Activated CD4-positive, alpha-beta T cell treated with anti-CD3 and anti-CD28 coated beads for 4 hours (primary cell): ENCODE measurements around the gene AHNAK.
A peak's percentile ranks its signal among the peaks of the same experiment; 100 is the strongest.
"Not testable (repeated sequence)": the region's sequence is repeated elsewhere in the genome, so short reads cannot be mapped to it uniquely, and the experiment has no call there.

ENCODE experiments used
- DNase-seq, 2 donors: peaks; one replicate each; pipeline ENCODE4 v3.0.0-alpha.2; 2020

Gene AHNAK

GRCh38 chr11:62452839-62453468 is 93.7 kb downstream of the AHNAK start:
- no peak for DNase-seq

GRCh38 chr11:62452261-62452660 is 94.3 kb downstream of the AHNAK start:
- DNase-seq = no peak

DNA sequence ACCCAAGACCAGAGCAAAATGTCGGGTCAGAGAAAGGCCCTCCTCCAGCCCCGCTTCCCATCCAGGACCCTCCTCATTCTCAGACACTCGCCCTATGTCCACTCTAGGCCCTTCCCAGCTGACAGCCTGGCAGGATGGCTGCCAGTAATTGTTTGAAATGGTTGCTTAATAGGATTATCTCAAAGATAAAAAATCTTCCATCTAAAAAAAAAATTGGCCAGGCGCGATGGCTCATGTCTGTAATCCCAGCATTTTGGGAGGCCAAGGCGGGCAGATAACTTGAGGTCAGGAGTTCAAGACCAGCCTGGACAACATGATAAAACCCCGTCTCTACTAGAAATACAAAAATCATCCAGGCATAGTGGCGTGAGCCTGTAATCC is 95.4 kb downstream of the AHNAK start:
- DNase-seq = no peak

DNA sequence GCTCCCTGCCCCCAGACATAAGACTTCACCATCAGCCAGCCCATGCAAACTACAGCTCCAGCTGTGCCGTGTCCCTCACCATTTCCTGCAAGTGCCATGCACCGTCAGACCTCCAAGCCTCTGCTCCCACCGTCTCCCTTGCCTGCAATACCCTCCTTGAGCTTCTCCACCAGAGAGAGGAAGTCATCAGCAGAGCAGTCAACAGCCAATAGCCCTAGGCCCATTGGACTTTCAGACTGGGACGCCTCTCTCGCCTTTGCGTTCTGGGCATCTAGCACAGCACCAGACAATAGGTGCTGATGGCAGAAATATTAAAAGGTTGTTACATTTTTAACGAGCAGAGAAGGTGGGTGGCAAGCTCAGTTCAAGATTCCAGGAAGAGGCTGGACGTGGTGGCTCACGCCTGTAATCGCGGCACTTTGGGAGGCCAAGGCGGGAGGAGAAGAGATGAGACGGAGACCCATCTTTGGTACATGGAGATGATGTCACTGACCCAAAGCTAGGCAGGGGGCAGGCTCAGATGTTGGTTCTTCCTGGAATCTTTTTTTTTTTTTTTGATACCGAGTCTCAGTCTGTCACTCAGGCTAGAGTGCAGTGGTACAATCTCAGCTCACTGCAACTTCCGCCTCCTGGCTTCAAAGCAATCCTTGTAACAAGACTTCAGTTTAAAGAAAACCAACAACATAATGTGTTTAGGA is 95.9 kb downstream of the AHNAK start:
- no peak for DNase-seq

DNA sequence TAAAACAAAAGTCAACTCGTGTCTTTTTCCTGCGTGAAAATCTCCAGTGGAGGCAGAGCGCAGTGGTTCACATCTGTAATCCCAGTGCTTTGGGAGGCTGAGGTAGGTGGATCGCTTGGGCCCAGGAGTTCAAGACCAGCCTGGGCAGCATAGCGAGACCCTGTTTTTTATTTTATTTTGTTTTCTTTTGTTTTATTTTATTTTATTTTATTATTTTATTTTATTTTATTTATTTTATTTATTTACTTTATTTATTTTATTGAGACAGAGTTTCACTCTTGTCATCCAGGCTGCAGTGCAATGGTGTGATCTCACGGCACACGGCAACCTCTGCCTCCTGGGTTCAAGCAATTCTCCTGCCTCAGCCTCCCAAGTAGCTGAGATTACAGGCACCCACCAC is 96.7 kb downstream of the AHNAK start:
- DNase-seq = not testable (repeated sequence)

- DNase-seq = no peak
Measured at GRCh38 chr11:62449451-62449851, 97.2 kb downstream of the AHNAK start.

DNA sequence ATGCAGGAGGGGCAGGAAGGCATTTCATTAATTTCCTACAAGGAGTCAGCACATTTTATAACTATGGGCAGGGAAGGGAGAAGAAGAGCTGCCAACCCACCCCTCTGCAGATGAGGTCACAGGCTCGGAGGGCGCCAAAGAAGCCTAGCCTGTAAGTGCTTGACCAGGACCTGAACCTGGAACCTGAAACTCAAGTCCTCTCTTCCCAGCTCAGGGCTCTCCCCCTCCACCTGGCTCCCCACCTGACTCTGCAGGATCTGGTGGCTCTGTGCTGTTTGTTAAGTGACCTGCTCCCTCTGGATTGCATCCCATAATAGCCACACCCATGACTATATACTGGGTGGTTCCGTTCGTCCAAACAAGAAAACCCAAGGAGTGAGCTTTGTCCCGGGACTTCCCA is 100.5 kb downstream of the AHNAK start:
- DNase-seq = no peak

DNA sequence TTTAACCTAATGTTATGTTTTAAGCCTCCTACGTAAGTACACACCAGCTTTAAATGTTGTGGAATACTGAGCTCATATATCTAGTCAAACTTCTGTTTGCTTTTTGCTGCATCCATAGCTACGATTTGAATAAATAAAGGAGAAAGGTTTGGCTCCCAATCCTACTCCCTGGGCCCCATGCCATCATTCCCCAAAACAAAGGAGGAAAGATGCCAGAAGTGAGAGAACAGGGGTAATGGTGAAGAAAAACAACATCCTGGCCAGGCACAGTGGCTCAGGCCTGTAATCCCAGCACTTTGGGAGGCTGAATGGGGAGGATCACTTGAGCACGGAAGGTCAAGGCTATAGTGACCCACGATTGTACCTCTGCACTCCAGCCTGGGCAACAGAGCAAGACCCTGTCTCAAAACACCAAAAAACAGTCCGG is 101.3 kb downstream of the AHNAK start:
- no peak for DNase-seq

GRCh38 chr11:62444835-62445234 is 101.8 kb downstream of the AHNAK start:
- DNase-seq = no peak

DNA sequence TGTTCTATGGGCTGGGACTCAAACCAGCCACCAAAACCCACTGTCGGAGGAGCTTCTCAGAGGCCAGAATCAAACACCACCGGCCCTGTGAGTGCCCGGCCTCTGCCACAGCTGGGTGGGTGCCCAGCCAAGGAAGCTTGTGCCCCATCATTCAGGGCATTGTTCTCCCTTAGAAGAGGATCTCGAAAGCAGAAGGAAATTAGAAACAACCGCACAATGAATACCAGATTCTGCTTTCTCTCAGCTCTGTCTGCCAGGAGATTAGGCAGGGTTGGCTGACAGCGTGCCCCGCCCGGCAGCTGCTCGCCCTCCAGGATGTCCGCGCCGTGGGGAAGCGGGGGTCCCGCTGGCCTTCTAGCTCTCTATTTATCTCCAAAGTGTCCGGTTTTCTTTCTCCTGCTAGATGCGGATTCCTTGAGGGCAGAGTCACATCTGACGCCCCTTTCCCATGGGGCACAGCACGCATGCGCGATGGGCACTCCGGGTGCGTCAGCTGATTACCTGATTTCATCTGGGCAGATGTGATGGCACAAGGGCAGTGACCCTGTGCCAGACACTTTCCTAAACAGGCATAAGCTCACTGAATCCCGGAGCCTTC is 102.3 kb downstream of the AHNAK start:
- DNase-seq = peak; percentile 26 to 33

- no peak for DNase-seq
Measured at GRCh38 chr11:62443390-62444235, 103.0 kb downstream of the AHNAK start.

DNA sequence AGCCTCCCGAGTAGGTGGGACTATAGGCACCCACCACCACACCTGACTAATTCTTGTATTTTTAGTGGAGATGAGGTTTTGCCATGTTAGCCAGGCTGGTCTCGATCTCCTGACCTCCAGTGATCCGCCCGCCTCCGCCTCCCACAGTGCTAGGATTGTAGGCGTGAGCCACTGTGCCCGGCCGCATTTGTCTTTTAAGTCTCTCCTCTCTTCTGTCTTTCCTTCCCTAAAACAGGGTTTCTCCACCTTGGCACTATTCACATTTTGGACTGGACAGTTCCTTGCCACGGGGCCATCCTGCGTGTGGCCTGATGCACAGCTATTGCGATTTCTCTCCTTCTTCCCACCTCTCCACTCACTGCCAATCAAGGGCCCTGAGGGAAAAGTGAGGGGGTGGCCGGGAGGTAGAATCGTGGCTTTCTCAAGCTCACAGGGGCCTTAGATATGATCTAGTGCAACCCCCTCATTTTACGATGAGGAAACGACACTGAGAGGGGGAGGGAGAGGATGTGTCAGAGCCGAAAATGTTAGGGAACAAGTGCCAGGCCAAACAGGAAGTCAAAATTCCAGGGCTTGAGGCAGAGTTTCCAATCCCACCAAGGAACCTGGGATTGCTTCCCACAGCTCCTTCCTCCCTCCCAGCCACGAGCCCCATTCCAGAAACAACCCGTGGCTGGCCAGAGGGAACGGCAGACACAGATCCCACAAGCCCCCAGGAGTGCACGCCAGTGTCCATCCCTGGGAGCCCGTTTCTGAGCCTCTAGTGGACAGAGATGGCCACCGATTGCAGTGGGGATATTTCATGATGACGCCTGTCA is 106.6 kb downstream of the AHNAK start:
- DNase-seq = no peak

GRCh38 chr11:62438641-62439040 is 108.0 kb downstream of the AHNAK start:
- DNase-seq = no peak

GRCh38 chr11:62437616-62438015 is 109.0 kb downstream of the AHNAK start:
- DNase-seq = no peak

- no peak for DNase-seq
Measured at GRCh38 chr11:62435846-62436660, 110.6 kb downstream of the AHNAK start.

DNA sequence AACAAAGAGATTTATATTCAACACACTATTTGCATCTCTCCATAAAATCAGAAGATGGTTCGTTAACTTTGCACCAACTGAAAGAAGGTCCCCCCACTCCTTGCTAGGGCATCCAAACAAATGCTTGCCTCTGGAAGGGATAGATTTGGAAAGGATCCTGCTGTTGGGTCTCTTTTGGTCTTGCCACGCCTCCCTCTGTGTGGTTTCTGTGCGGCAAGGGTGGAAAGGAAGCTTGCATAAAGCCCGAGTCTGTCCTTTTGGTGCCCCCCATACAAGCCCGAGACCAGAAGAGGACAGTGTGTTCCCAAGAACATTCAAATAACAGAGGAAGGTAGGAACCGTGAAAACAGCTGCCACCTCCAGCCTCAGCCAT is 112.7 kb downstream of the AHNAK start:
- no peak for DNase-seq

DNA sequence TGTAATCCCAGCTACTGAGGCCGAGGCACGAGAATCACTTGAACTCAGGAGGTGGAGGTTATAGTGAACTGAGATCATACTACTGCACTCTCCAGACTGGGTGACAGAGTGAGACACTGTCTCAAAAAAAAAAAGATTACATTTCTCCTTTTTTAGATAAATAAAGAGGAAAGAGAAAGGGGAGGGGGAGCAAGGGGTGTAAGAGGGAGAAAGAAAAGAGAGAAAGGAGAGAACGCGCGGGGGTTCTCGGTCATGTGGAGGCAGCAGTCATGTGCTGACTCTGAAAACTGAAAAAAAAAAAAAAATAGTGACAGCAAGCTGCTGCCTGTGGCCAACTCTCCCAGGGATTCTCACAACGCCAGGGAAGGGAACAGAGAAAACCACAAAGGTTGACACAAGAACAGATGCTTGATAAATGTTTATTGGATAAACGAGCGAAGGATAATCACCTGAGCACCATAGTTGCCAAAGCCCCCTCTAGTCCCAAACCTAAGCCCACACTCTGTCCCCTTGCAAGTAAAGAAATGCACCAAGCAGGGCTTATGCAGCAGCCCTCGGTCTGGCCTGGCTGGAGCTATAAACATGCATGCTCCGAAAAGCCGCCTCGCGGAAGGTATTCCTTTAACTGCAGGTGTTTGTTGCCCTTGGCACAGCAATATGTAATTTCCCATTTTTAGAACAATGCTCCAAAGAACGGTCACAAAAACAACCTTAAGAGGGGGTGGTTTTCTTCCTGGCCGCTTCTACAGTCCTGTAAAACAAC is 113.3 kb downstream of the AHNAK start:
- DNase-seq = no peak

DNA sequence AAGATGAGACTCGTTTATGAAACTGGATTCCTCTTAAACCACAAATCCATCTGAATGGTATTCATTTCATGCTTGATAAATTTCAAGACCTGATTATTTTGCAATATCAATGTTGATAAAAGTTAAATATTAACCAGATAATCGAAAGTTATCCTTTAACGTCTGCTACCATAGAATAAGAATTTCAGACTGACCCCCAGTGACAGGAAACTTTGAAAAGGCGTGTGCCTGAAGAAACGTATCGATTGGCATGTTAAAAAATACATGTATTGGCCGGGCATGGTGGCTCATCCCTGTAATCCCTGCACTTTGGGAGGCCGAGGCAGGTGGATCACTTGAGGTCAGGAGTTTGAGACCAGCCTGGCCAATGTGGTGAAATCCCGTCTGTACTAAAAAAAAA is 113.9 kb downstream of the AHNAK start:
- no peak for DNase-seq

DNA sequence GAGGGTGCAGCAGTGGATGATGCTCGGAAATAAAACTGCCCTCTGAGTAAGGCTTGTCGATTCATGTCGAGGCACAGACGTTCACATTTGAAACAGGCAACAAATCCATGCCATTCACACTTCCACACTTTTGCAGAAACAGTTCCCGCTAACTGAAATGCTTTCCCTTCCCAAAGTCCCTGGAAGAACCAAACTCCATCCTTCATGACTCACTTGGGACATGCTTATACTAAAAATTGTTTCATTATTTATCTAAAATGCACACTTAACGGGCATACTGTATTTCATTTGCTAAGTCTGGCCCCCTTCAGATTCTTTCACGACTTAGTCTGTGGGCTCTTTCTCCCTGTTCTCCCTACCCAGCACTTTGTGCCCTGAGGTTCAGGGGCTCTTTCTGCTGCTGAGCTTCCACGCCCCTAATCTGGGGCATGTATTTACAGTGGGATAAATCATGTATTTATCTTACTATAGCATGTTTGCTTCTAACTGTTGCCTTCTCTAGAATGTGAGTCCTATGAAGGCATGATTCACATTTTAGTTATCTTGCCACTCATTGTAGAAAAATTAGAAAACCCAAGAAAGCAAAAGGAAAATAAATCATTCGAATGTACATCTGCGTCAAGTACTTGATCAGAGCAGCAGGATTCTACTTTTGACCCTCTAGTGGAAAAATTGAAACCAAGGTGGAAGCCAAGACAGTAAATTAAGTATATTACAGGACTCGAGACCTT is 115.3 kb downstream of the AHNAK start:
- no peak for DNase-seq

GRCh38 chr11:62430425-62430824 is 116.2 kb downstream of the AHNAK start:
- no peak for DNase-seq
